T-helper 2 cell (primary cell): ENCODE results near the gene RNF26.

Experiments used
- DNase-seq, 5 experiments: peaks; one replicate each; pipeline versions ENCODE4 v3.0.0 to v3.0.0-alpha.2; 2012 to 2022

Gene RNF26

GRCh38 chr11:119336744-119337469 lies 2.6 kb downstream of the RNF26 start:
- DNase-seq, result no peak

- no peak for DNase-seq
These were observed 3.4 kb downstream of the RNF26 start for GRCh38 chr11:119337581-119338317.

GRCh38 chr11:119338318-119338890 lies 4.1 kb downstream of the RNF26 start:
- DNase-seq, result peak in 4 of 5 experiments; percentile 29 to 65 (median 54)

GRCh38 chr11:119338965-119339588 lies 4.8 kb downstream of the RNF26 start:
- DNase-seq, result no peak

- DNase-seq, result peak in 2 of 5 experiments; percentile 27 to 30
These were observed 5.4 kb downstream of the RNF26 start for GRCh38 chr11:119339589-119340334.

GRCh38 chr11:119340335-119341221 lies 6.3 kb downstream of the RNF26 start, which contains the start of gene C1QTNF5:
Gene C1QTNF5 (minus strand): TSS chr11:119340883. CDS start chr11:119340397, 486 bp downstream.
- DNase-seq, result no peak

- DNase-seq, result no peak
These were observed 7.1 kb downstream of the RNF26 start for GRCh38 chr11:119341222-119342022.

- DNase-seq, result no peak
These were observed 7.6 kb downstream of the RNF26 start for GRCh38 chr11:119342023-119342300.

GRCh38 chr11:119342362-119343130 lies 8.2 kb downstream of the RNF26 start:
- no peak for DNase-seq

- DNase-seq, result no peak
These were observed 9.4 kb downstream of the RNF26 start for GRCh38 chr11:119343726-119344125.

GRCh38 chr11:119344291-119345010 lies 10.1 kb downstream of the RNF26 start:
- no peak for DNase-seq

GRCh38 chr11:119345685-119346084 lies 11.4 kb downstream of the RNF26 start:
- no peak for DNase-seq

- no peak for DNase-seq
These were observed 12.3 kb downstream of the RNF26 start, which contains the start of gene MFRP for GRCh38 chr11:119346605-119347004. Gene MFRP (minus strand): TSS chr11:119346705. CDS start chr11:119346513, 192 bp downstream.

- no peak for DNase-seq
These were observed 12.9 kb downstream of the RNF26 start for GRCh38 chr11:119347242-119347641.

GRCh38 chr11:119347940-119348605 lies 13.7 kb downstream of the RNF26 start:
- no peak for DNase-seq

GRCh38 chr11:119350302-119350701 lies 16.0 kb downstream of the RNF26 start:
- peak in 1 of 5 experiments; percentile 24 for DNase-seq

GRCh38 chr11:119351232-119351631 lies 16.9 kb downstream of the RNF26 start:
- DNase-seq, result no peak

GRCh38 chr11:119352857-119353260 lies 18.5 kb downstream of the RNF26 start:
- DNase-seq, result no peak
